Endothelial cell of umbilical vein (primary cell): ENCODE results near the gene INPP5A. TPM values are rescaled to one million over a fixed set of nuclear protein-coding genes. Genes with fewer than 3 reads are reported as not detected.

Experiments used
- BruUV-seq: library from RNA; stranded (reverse); fragments of 400-500 nt; replicated peaks from 2 replicates; lab custom pipeline; 2021; lab: Mats Ljungman, UMichigan
- CTCF ChIA-PET: fragments of 300-600, 350-600 bp; sonication (Branson Sonifier 250); formaldehyde crosslinking; loops from one replicate; lab custom pipeline; 2021; ENCODE audit warnings: antibody characterized with exemption, inconsistent platforms; lab: Charles Lee
- POLR2A ChIA-PET: fragments of 300-600, 350-600 bp; sonication (Branson Sonifier 250); formaldehyde crosslinking; loops from one replicate; lab custom pipeline; 2021; ENCODE audit warnings: antibody characterized with exemption, inconsistent platforms; lab: Charles Lee
- DNase-seq: peaks from one replicate; pipeline ENCODE4 v3.0.0-alpha.2; 2011; ENCODE audit warnings: low read depth, low spot score
- FAIRE-seq: peaks from 2 replicates; lab custom pipeline; 2011; peaks lifted over from hg19 to GRCh38; lab: Jason Lieb, UNC
- H2AFZ ChIP-seq: 2 replicates; pipeline ENCODE4 v1.6.0; 2012; ENCODE audit warnings: low read depth, low read length, control low read depth, inconsistent platforms
- H3K27ac ChIP-seq: 2 replicates; pipeline ENCODE4 v1.5.1; 2011; ENCODE audit warnings: low read depth, mild to moderate bottlenecking, control low read depth, low read length, moderate library complexity; ENCODE audit not compliant: insufficient read depth
- H3K27me3 ChIP-seq, 2 experiments: 2 replicates each; pipeline versions ENCODE4 v1.6.0 to v1.6.1; 2011; ENCODE audit warnings: low read length in 2 of 2, mixed read lengths in 1 of 2; ENCODE audit not compliant: control insufficient read depth in 2 of 2, insufficient read depth in 2 of 2
- H3K36me3 ChIP-seq, 2 experiments: 2 replicates in 1 of 2; 3 replicates in 1 of 2; pipeline ENCODE4 v1.5.1; 2011; ENCODE audit warnings: low read length in 2 of 2, mild to moderate bottlenecking in 1 of 2, moderate library complexity in 1 of 2; ENCODE audit not compliant: control insufficient read depth in 2 of 2, insufficient read depth in 2 of 2; ENCODE audit errors: extremely low read depth in 1 of 2
- H3K4me1 ChIP-seq: 3 replicates; pipeline ENCODE4 v1.5.1; 2011; ENCODE audit warnings: mild to moderate bottlenecking, low read length; ENCODE audit not compliant: control insufficient read depth, insufficient read depth; ENCODE audit errors: extremely low read depth
- H3K4me2 ChIP-seq: 2 replicates; pipeline ENCODE4 v1.6.1; 2011; ENCODE audit warnings: low read length, control low read depth, mixed read lengths; ENCODE audit not compliant: insufficient read depth
- H3K4me3 ChIP-seq, 3 experiments: fragments of 200-600 bp in 1 of 3; sonication (generic), shearing (Covaris generic) in 1 of 3; replicated peaks in 1 of 3; 2 replicates each; pipeline ENCODE4 v1.5.1; 2011 to 2016; ENCODE audit warnings: control low read depth in 3 of 3, low read length in 3 of 3, mild to moderate bottlenecking in 2 of 3, inconsistent platforms in 1 of 3, low read depth in 1 of 3, moderate library complexity in 1 of 3; ENCODE audit not compliant: insufficient read depth in 1 of 3
- H3K79me2 ChIP-seq: 2 replicates; pipeline ENCODE4 v1.6.0; 2012; ENCODE audit warnings: low read length, inconsistent platforms; ENCODE audit not compliant: control insufficient read depth, insufficient read depth
- H3K9ac ChIP-seq: replicated peaks from 2 replicates; pipeline ENCODE3; 2011; ENCODE audit warnings: low read length, control low read depth; ENCODE audit not compliant: insufficient read depth; ENCODE audit errors: extremely low read depth
- H3K9me1 ChIP-seq: replicated peaks from 3 replicates; pipeline ENCODE4 v1.6.0; 2011; ENCODE audit warnings: mild to moderate bottlenecking, low read length; ENCODE audit not compliant: control insufficient read depth, insufficient read depth; ENCODE audit errors: extremely low read depth
- H3K9me3 ChIP-seq: replicated peaks from 2 replicates; pipeline ENCODE4 v1.5.1; 2012; ENCODE audit warnings: low read length, inconsistent platforms; ENCODE audit not compliant: control insufficient read depth, insufficient read depth
- H4K20me1 ChIP-seq: replicated peaks from 2 replicates; pipeline ENCODE3; 2011; ENCODE audit warnings: mild to moderate bottlenecking, low read length; ENCODE audit not compliant: control insufficient read depth, insufficient read depth; ENCODE audit errors: extremely low read depth
- CTCF ChIP-seq, 2 donors: IDR thresholded peaks; 1 replicate in 1 of 2; 2 replicates in 1 of 2; pipeline ENCODE4 v1.5.1; 2011; ENCODE audit warnings: low read length in 2 of 2, mild to moderate bottlenecking in 2 of 2, moderate library complexity in 2 of 2, control low read depth in 1 of 2, inconsistent platforms in 1 of 2, low read depth in 1 of 2; ENCODE audit not compliant: insufficient read depth in 1 of 2; ENCODE audit errors: extremely low read depth in 1 of 2
- EZH2 ChIP-seq: IDR thresholded peaks from 2 replicates; pipeline ENCODE4 v1.6.1; 2012; ENCODE audit warnings: borderline replicate concordance, low read depth, mild to moderate bottlenecking, moderate library complexity, low read length, inconsistent platforms; ENCODE audit not compliant: severe bottlenecking
- GATA2 ChIP-seq: IDR thresholded peaks from 2 replicates; pipeline ENCODE4 v1.7.0; 2011; ENCODE audit warnings: low read depth, mild to moderate bottlenecking, moderate library complexity, mixed read lengths, low read length; ENCODE audit not compliant: insufficient read length, insufficient read depth
- MAX ChIP-seq: IDR thresholded peaks from 2 replicates; pipeline ENCODE4 v1.6.1; 2011; ENCODE audit not compliant: insufficient read depth, insufficient read length
- MYC ChIP-seq: IDR thresholded peaks from one replicate; pipeline ENCODE4 v1.6.1; 2011; ENCODE audit warnings: mild to moderate bottlenecking, low read depth, low read length
- POLR2A ChIP-seq: IDR thresholded peaks from 2 replicates; pipeline ENCODE4 v1.6.1; 2012; ENCODE audit warnings: low read depth, mild to moderate bottlenecking, control low read depth, low read length
- POLR2AphosphoS5 ChIP-seq: IDR thresholded peaks from 2 replicates; pipeline ENCODE4 v1.6.1; 2012; ENCODE audit warnings: low read depth, mild to moderate bottlenecking, control low read depth, low read length, moderate library complexity; ENCODE audit not compliant: insufficient read depth
- dilution Hi-C: fragments of 300-500 bp; cut with MboI; formaldehyde crosslinking; loops from one replicate; pipeline ENCODE4 v1.15.0; 2019; ENCODE audit warnings: low sequenced_read_pairs; ENCODE audit not compliant: extremely low pct_ligation_motif_present
- intact Hi-C: fragments of 100-400 bp; cut with micrococcal nuclease; formaldehyde crosslinking; loops from one replicate; pipeline ENCODE4 v1.10.0; 2022
- polyA plus RNA-seq, 4 experiments: library from polyadenylated mRNA; depleted of rRNA in 3 of 4; stranded (reverse) in 3 of 4; unstranded in 1 of 4; fragments of >200 nt; gene quantifications; 2 replicates each; pipeline versions ENCODE4 v1.2.1 to v1.2.3, GENCODE V29; 2011 to 2012; ENCODE audit warnings: missing spikeins in 1 of 4
- total RNA-seq: library from RNA; stranded (reverse); gene quantifications from 2 replicates; pipeline ENCODE4 v1.2.3, GENCODE V29; 2021

The INPP5A gene
- total and polyA plus RNA-seq, 2 donors (not counting 3 experiments of a cell fraction or from before 2014, with no cell fraction given), result 22.9 to 33.2 TPM

GRCh38 chr10:132536877-132537683 lies 507 bp upstream of the INPP5A start:
- FAIRE-seq, result peak; percentile 93
- H3K9me3 ChIP-seq, result no peaks in the 10 kb centered on the region
- dilution Hi-C loops, result no loop called here
- no peak for TF ChIP-seq GATA2
- peak; percentile 5 for TF ChIP-seq POLR2AphosphoS5
- no peak for TF ChIP-seq MAX
- no peak for TF ChIP-seq EZH2
- no peak for TF ChIP-seq POLR2A
- TF ChIP-seq CTCF (IDR thresholded peaks at IDR 0.05; ENCODE audit: extremely low read depth in 1 of 2, insufficient read depth in 1 of 2, low read depth in 1 of 2, low read length in 2 of 2), result peak in 1 of 2 donors; percentile 38
- TF ChIP-seq MYC, result no peak
- peaks cover 26% of the 10 kb centered on the region for H3K79me2 ChIP-seq
- peak overlapping the region; percentile 43 to 58 (median 45) for H3K4me3 ChIP-seq
- peak overlapping the region; percentile 75 for H3K4me2 ChIP-seq
- no peaks in the 10 kb centered on the region for H3K36me3 ChIP-seq
- H3K9ac ChIP-seq, result peak overlapping the region; percentile 59
- peaks cover 33% of the 10 kb centered on the region for H3K4me1 ChIP-seq
- no peaks in the 10 kb centered on the region for H3K9me1 ChIP-seq
- no TSS peak for BruUV-seq
- H2AFZ ChIP-seq, result peak overlapping the region; percentile 86
- CTCF ChIA-PET, result interaction anchor here (0.6 kb wide), 1 partner anchor 77 kb away, joined by 3 read pairs; no protein-coding TSS in a partner anchor
- peak overlapping the region; percentile 71 for H3K27ac ChIP-seq
- DNase-seq, result peak; percentile 99
- H3K27me3 ChIP-seq, result no peaks in the 10 kb centered on the region
- no peaks in the 10 kb centered on the region for H4K20me1 ChIP-seq
- intact Hi-C loops, result loop anchor here (1.0 to 2.0 kb wide), 8 partner anchors 20 to 205 kb away; partner anchors contain the start of genes LRRC27 and PWWP2B
- POLR2A ChIA-PET, result no interaction called here
